Thymus (tissue), 11 donors: ENCODE results near the gene CDH23. TPM values are rescaled to one million over a fixed set of nuclear protein-coding genes. Genes with fewer than 3 reads are reported as not detected.

ENCODE experiments used
- DNase-seq, 9 donors: peaks; one replicate each; pipeline ENCODE4 v3.0.0-alpha.2; 2013; ENCODE audit warnings: low spot score in 9 of 9, low read depth in 6 of 9, missing footprints in 1 of 9
- H3K27ac ChIP-seq, 2 donors: one replicate each; pipeline ENCODE4 v1.5.1; 2013; ENCODE audit warnings: control low read depth in 1 of 2, low read depth in 1 of 2, low read length in 1 of 2, mild to moderate bottlenecking in 1 of 2, moderate library complexity in 1 of 2
- H3K27me3 ChIP-seq, 2 donors: one replicate each; pipeline ENCODE4 v1.5.1; 2013; ENCODE audit warnings: low read length in 1 of 2; ENCODE audit not compliant: control insufficient read depth in 2 of 2, insufficient read depth in 1 of 2
- H3K36me3 ChIP-seq, 2 donors: one replicate each; pipeline ENCODE4 v1.5.1; 2013; ENCODE audit warnings: low read length in 1 of 2, mild to moderate bottlenecking in 1 of 2, moderate library complexity in 1 of 2; ENCODE audit not compliant: control insufficient read depth in 2 of 2, insufficient read depth in 2 of 2
- H3K4me1 ChIP-seq, 2 donors: one replicate each; pipeline ENCODE4 v1.5.1; 2013; ENCODE audit warnings: low read length in 2 of 2; ENCODE audit not compliant: control insufficient read depth in 2 of 2, insufficient read depth in 2 of 2
- H3K4me3 ChIP-seq, 2 donors: one replicate each; pipeline ENCODE4 v1.5.1; 2013; ENCODE audit warnings: low read length in 2 of 2, control low read depth in 1 of 2, mild to moderate bottlenecking in 1 of 2
- H3K9me3 ChIP-seq, 2 donors: one replicate each; pipeline ENCODE4 v1.5.1; 2013; ENCODE audit warnings: low read length in 1 of 2, mild to moderate bottlenecking in 1 of 2; ENCODE audit not compliant: control insufficient read depth in 2 of 2, insufficient read depth in 1 of 2
- WGBS: extraction: QIAGEN DNeasy Blood & Tissue Kit; methylation state at CpG from one replicate; pipeline ENCODE4 v1.1.7; 2013; 5-methylcytosine and 5-hydroxymethylcytosine counted together
- polyA plus RNA-seq: library from polyadenylated mRNA; stranded (reverse); fragments of 200-250 nt; gene quantifications from one replicate; pipeline ENCODE4 v1.2.3, GENCODE V29; 2013
- total RNA-seq: library from RNA; stranded (reverse); fragments of 120-200 nt; gene quantifications from one replicate; pipeline ENCODE4 v1.2.4, GENCODE V29; 2013
- donor health status: healthy.

The CDH23 gene
- total and polyA plus RNA-seq, 2 donors, result 9.1 TPM

- no peak overlapping the region for H3K4me3 ChIP-seq
- H3K27me3 ChIP-seq, result no peaks in the 10 kb centered on the region
- 97% methylated on average over 9 of the region's 9 CpGs for WGBS
- no peaks in the 10 kb centered on the region for H3K9me3 ChIP-seq
- H3K4me1 ChIP-seq, result no peaks in the 10 kb centered on the region
- no peak for DNase-seq
- no peak overlapping the region for H3K27ac ChIP-seq
- H3K36me3 ChIP-seq, result no peaks in the 10 kb centered on the region
These were observed 71.0 kb downstream of the CDH23 start for GRCh38 chr10:71467569-71468362.

DNA sequence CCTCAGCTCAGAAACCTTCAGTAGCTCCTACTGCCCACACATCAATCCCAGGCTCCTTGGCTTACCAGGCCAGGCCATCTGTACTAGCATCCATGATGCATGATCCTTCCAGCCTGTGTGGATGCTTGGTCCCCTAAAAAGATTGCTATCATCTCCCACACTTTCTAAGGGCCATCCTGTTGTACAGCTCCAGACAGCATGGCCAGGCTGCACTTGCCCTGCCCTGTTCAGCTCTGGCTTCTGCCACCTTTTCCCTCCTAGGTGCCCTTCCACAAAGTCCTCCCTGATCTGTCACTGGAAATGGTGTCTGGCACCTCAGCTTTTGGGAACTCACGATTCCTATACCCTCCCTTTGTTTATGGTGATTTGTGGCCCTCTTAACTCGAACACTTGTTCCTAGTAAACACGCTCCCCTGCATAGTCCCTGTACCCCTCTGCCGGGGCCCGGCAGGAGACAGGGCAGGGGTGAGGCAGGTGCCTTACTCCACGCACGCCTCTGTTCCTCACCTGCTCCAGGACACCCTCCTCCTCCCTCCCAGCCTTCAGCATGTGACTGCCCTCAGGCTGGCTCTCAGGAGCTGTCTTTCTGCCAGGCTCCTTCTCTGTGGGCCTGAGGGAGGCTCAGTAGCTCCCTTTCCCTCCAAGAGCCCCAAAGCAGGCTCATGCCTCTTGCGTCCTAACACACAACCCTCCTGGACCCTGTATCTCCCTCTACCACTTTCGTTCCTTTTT is 71.8 kb downstream of the CDH23 start:
- no peak for DNase-seq
- H3K4me3 ChIP-seq, result no peak overlapping the region
- WGBS, result 94% methylated on average over 9 of the region's 9 CpGs
- no peaks in the 10 kb centered on the region for H3K9me3 ChIP-seq
- no peaks in the 10 kb centered on the region for H3K36me3 ChIP-seq
- no peaks in the 10 kb centered on the region for H3K27me3 ChIP-seq
- no peak overlapping the region for H3K27ac ChIP-seq
- H3K4me1 ChIP-seq, result no peaks in the 10 kb centered on the region

DNA sequence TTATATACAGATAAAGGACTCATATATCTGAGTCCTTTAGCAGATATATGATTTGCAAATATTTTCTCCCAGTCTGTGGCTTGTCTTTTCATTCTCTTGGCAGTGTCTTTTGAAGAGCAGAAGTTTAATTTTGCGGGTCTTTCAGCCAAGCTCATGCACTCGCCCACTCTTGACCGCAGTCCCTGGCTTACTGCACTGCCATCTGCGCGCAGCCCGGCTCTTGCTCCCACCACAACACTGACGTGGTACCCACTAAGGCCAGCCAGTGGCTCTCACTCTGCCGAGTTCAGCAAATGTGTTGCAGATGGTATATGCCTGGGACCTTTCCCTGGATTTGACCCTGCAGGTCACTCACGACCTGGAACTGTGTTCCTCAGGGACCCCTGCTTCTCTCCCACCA is 74.3 kb downstream of the CDH23 start:
- H3K27ac ChIP-seq, result no peak overlapping the region
- WGBS, result 98% methylated on average over 9 of the region's 9 CpGs
- no peaks in the 10 kb centered on the region for H3K27me3 ChIP-seq
- no peak overlapping the region for H3K4me3 ChIP-seq
- no peaks in the 10 kb centered on the region for H3K9me3 ChIP-seq
- no peak for DNase-seq
- peaks cover 3 to 9% of the 10 kb centered on the region in 2 donors for H3K4me1 ChIP-seq
- no peaks in the 10 kb centered on the region for H3K36me3 ChIP-seq

- Histone ChIP-seq H3K36me3 (no peaks in the 10 kb centered on the region), H3K27ac (no peak overlapping the region), H3K4me1 (peaks cover 3 to 9% of the 10 kb centered on the region in 2 donors), H3K27me3 (no peaks in the 10 kb centered on the region), H3K4me3 (no peak overlapping the region), H3K9me3 (no peaks in the 10 kb centered on the region)
- DNase-seq, result no peak
- 92% methylated on average over 6 of the region's 6 CpGs for WGBS
These were observed 75.2 kb downstream of the CDH23 start for GRCh38 chr10:71471957-71472365.

GRCh38 chr10:71472466-71472865 is 75.7 kb downstream of the CDH23 start:
- 98% methylated on average over 4 of the region's 4 CpGs for WGBS
- DNase-seq, result no peak
- H3K27ac ChIP-seq, result no peak overlapping the region
- H3K9me3 ChIP-seq, result no peaks in the 10 kb centered on the region
- no peaks in the 10 kb centered on the region for H3K27me3 ChIP-seq
- peaks cover 3 to 9% of the 10 kb centered on the region in 2 donors for H3K4me1 ChIP-seq
- H3K36me3 ChIP-seq, result no peaks in the 10 kb centered on the region
- no peak overlapping the region for H3K4me3 ChIP-seq

DNA sequence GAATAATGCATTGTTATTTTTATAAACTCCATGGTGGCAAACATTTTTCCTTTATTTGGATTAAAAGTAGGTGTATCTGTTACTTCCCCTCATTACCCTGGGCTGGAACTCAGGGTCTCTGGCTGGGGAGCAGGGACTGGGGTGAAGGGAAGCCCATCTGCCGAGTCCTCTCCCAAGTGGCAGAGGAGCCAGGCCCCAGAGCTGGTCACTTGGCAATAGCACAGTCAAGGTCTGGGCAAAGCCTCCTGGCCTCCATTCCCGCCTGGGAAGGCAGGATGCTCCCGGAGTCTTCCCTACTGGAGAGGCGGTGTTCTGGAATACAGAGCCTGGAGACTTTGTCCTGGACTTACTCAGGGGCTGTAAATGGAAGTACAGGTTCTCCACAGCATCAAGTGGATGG is 76.2 kb downstream of the CDH23 start:
- H3K36me3 ChIP-seq, result no peaks in the 10 kb centered on the region
- H3K27me3 ChIP-seq, result no peaks in the 10 kb centered on the region
- H3K4me3 ChIP-seq, result no peak overlapping the region
- no peak for DNase-seq
- H3K27ac ChIP-seq, result no peak overlapping the region
- peaks cover 3 to 9% of the 10 kb centered on the region in 2 donors for H3K4me1 ChIP-seq
- WGBS, result 93% methylated on average over 4 of the region's 4 CpGs
- H3K9me3 ChIP-seq, result no peaks in the 10 kb centered on the region

GRCh38 chr10:71473671-71474599 is 77.2 kb downstream of the CDH23 start:
- peaks cover 3 to 9% of the 10 kb centered on the region in 2 donors for H3K4me1 ChIP-seq
- H3K9me3 ChIP-seq, result no peaks in the 10 kb centered on the region
- H3K4me3 ChIP-seq, result no peak overlapping the region
- WGBS, result 98% methylated on average over 11 of the region's 11 CpGs
- no peaks in the 10 kb centered on the region for H3K36me3 ChIP-seq
- no peak for DNase-seq
- no peak overlapping the region for H3K27ac ChIP-seq
- peaks cover 0 to 2% of the 10 kb centered on the region in 2 donors for H3K27me3 ChIP-seq

- Histone ChIP-seq H3K4me1 (peaks cover 3 to 9% of the 10 kb centered on the region in 2 donors), H3K9me3 (no peaks in the 10 kb centered on the region), H3K4me3 (no peak overlapping the region), H3K36me3 (no peaks in the 10 kb centered on the region), H3K27ac (no peak overlapping the region), H3K27me3 (peaks cover 0 to 2% of the 10 kb centered on the region in 2 donors)
- no peak for DNase-seq
- WGBS, result 73% methylated on average over 7 of the region's 7 CpGs
These were observed 78.1 kb downstream of the CDH23 start for GRCh38 chr10:71474702-71475242.
